HepG2 (cell line): ENCODE data around the gene XRCC5. TPM values are rescaled to one million over a fixed set of nuclear protein-coding genes. Genes with fewer than 3 reads are reported as not detected.

Experiments
- ATAC-seq: fragments of 200-7000 bp; cut with Tn5 transposase; 3 replicates; pipeline ENCODE4 v1.9.1; 2020; ENCODE audit warnings: mild to moderate bottlenecking, moderate library complexity
- BruUV-seq: library from RNA; stranded (reverse); fragments of 400-500 nt; replicated peaks from 2 replicates; lab custom pipeline; 2021; lab: Mats Ljungman, UMichigan
- CTCF ChIA-PET: fragments of 300-600 bp; formaldehyde crosslinking; extraction: SDS; loops from one replicate; lab custom pipeline; 2021; ENCODE audit warnings: low total read pairs, inconsistent platforms, low intra/inter-chr PET ratio; lab: Yijun Ruan, JAX
- POLR2A ChIA-PET: fragments of 350-600 bp; sonication (Branson Sonifier 250); formaldehyde crosslinking; loops from one replicate; lab custom pipeline; 2020; ENCODE audit warnings: antibody characterized with exemption, inconsistent platforms; lab: Yijun Ruan, JAX
- DNase-seq: peaks from one replicate; pipeline ENCODE4 v3.0.0-alpha.2; 2015; ENCODE audit warnings: low spot score
- FAIRE-seq: peaks from 3 replicates; lab custom pipeline; 2011; peaks lifted over from hg19 to GRCh38; lab: Jason Lieb, UNC
- H2AFZ ChIP-seq: one replicate; pipeline ENCODE4 v1.6.1; 2011; ENCODE audit warnings: low read length, inconsistent platforms
- H3K27ac ChIP-seq: fragments of 300-600 bp; 3 replicates; pipeline ENCODE4 v1.8.0; 2011; ENCODE audit warnings: mixed run types, mild to moderate bottlenecking, mixed read lengths, low read length, inconsistent platforms; ENCODE audit not compliant: insufficient read depth; ENCODE audit errors: extremely low read length
- H3K27me3 ChIP-seq, 2 experiments: fragments of 200-600 bp in 1 of 2; 2 replicates in 1 of 2; 3 replicates in 1 of 2; pipeline versions ENCODE4 v1.6.0 to v1.8.0; 2011; ENCODE audit warnings: low read length in 2 of 2, mild to moderate bottlenecking in 2 of 2, moderate library complexity in 2 of 2, inconsistent platforms in 1 of 2; ENCODE audit not compliant: insufficient read depth in 2 of 2, control insufficient read depth in 1 of 2
- H3K36me3 ChIP-seq, 2 experiments: fragments of 200-600 bp in 1 of 2; replicated peaks in 1 of 2; 2 replicates in 1 of 2; 3 replicates in 1 of 2; pipeline versions ENCODE4 v1.5.1 to v1.8.0; 2011; ENCODE audit warnings: low read length in 2 of 2, inconsistent platforms in 1 of 2; ENCODE audit not compliant: insufficient read depth in 2 of 2, control insufficient read depth in 1 of 2
- H3K4me1 ChIP-seq: 2 replicates; pipeline ENCODE4 v1.5.1; 2012; ENCODE audit warnings: low read length, inconsistent platforms; ENCODE audit not compliant: insufficient read depth
- H3K4me2 ChIP-seq: 2 replicates; pipeline ENCODE4 v1.6.0; 2011; ENCODE audit warnings: low read depth, low read length, inconsistent platforms
- H3K4me3 ChIP-seq, 3 experiments: fragments of 200-600 bp in 1 of 3; sonication (generic), shearing (Covaris generic) in 1 of 3; replicated peaks in 1 of 3; 2 replicates each; pipeline ENCODE4 v1.5.1; 2011 to 2016; ENCODE audit warnings: low read length in 3 of 3, inconsistent platforms in 2 of 3, low read depth in 2 of 3, mild to moderate bottlenecking in 2 of 3, control low read depth in 1 of 3, mixed read lengths in 1 of 3; ENCODE audit not compliant: insufficient read depth in 1 of 3
- H3K79me2 ChIP-seq: one replicate; pipeline ENCODE4 v1.6.1; 2011; ENCODE audit warnings: low read length, inconsistent platforms; ENCODE audit not compliant: insufficient read depth
- H3K9ac ChIP-seq: 2 replicates; pipeline ENCODE4 v1.6.0; 2011; ENCODE audit warnings: mild to moderate bottlenecking, low read depth, low read length, inconsistent platforms; ENCODE audit not compliant: insufficient read depth
- H3K9me3 ChIP-seq: 2 replicates; pipeline ENCODE4 v1.5.1; 2012; ENCODE audit warnings: mild to moderate bottlenecking, low read length
- H4K20me1 ChIP-seq: 2 replicates; pipeline ENCODE4 v1.6.0; 2011; ENCODE audit warnings: inconsistent platforms, mild to moderate bottlenecking, low read length, moderate library complexity; ENCODE audit not compliant: insufficient read depth
- AFF4 ChIP-seq: sonication (generic); formaldehyde crosslinking; IDR thresholded peaks from 2 replicates; pipeline ENCODE4 v1.4.0; 2020; ENCODE audit warnings: missing genetic modification reagents
- AHR ChIP-seq: IDR thresholded peaks from 2 replicates; pipeline ENCODE4 v1.6.1; 2018; ENCODE audit warnings: missing genetic modification reagents, missing compliant biosample characterization
- GFI1 ChIP-seq: sonication (generic); formaldehyde crosslinking; IDR thresholded peaks from 2 replicates; pipeline ENCODE4 v1.5.0; 2020; ENCODE audit warnings: missing genetic modification reagents, mild to moderate bottlenecking, borderline replicate concordance
- ISL2 ChIP-seq: sonication (generic); formaldehyde crosslinking; IDR thresholded peaks from 2 replicates; pipeline ENCODE4 v1.5.0; 2020; ENCODE audit warnings: missing genetic modification reagents
- NFE2 ChIP-seq: sonication (generic); formaldehyde crosslinking; IDR thresholded peaks from 2 replicates; pipeline ENCODE4 v1.4.0; 2020; ENCODE audit warnings: missing genetic modification reagents
- PHF8 ChIP-seq: sonication (generic); formaldehyde crosslinking; IDR thresholded peaks from 2 replicates; pipeline ENCODE4 v1.5.0; 2020; ENCODE audit warnings: missing genetic modification reagents
- SKI ChIP-seq: fragments of 450-650 bp; IDR thresholded peaks from one replicate; pipeline ENCODE4 v1.6.1; 2018; ENCODE audit warnings: mild to moderate bottlenecking; ENCODE audit not compliant: partially characterized antibody
- SMAD1 ChIP-seq: sonication (generic); formaldehyde crosslinking; IDR thresholded peaks from 2 replicates; pipeline ENCODE4 v1.4.0; 2020; ENCODE audit warnings: missing genetic modification reagents, low read depth, mild to moderate bottlenecking, borderline replicate concordance
- WIZ ChIP-seq: sonication (generic); formaldehyde crosslinking; IDR thresholded peaks from 2 replicates; pipeline ENCODE4 v1.5.1; 2020; ENCODE audit warnings: mild to moderate bottlenecking, missing genetic modification reagents
- ZHX2 ChIP-seq, 2 experiments: sonication (generic) in 1 of 2; formaldehyde crosslinking in 1 of 2; IDR thresholded peaks; 2 replicates each; pipeline versions ENCODE4 v1.6.1 to v1.9.0; 2014 to 2022; ENCODE audit warnings: antibody characterized with exemption in 1 of 2, borderline replicate concordance in 1 of 2, inconsistent platforms in 1 of 2, low read depth in 1 of 2, missing genetic modification reagents in 1 of 2
- ZNF207 ChIP-seq: fragments of 450-650 bp; IDR thresholded peaks from 2 replicates; pipeline ENCODE4 v1.6.1; 2016; ENCODE audit warnings: antibody characterized with exemption, borderline replicate concordance
- ZNF256 ChIP-seq: sonication (generic); formaldehyde crosslinking; conservative IDR thresholded peaks from 2 replicates; pipeline ENCODE4 v1.4.0; 2020; ENCODE audit warnings: missing genetic modification reagents
- ZNF292 ChIP-seq: sonication (generic); formaldehyde crosslinking; IDR thresholded peaks from 2 replicates; pipeline ENCODE4 v1.8.1; 2022; ENCODE audit warnings: mild to moderate bottlenecking, low read depth, missing genetic modification reagents, borderline replicate concordance
- WGBS: methylation state at CpG from one replicate; pipeline ENCODE4 v1.1.6; 2017; ENCODE audit warnings: low lambda C conversion rate; 5-methylcytosine and 5-hydroxymethylcytosine counted together
- in situ Hi-C: cut with HindIII; loops from 2 replicates; pipeline ENCODE4 v1.10.0; 2017; ENCODE audit warnings: low pct_unique_long_range_greater_than_20kb; ENCODE audit not compliant: extremely low pct_ligation_motif_present
- intact Hi-C: fragments of 100-400 bp; cut with micrococcal nuclease; formaldehyde crosslinking; loops from one replicate; pipeline ENCODE4 v1.10.0; 2022; ENCODE audit not compliant: unreplicated experiment
- polyA plus RNA-seq, 8 experiments: library from polyadenylated mRNA; depleted of rRNA in 3 of 8; stranded (reverse) in 7 of 8; unstranded in 1 of 8; fragments of >200 nt; fragmentation: Illumina TruSeq in 4 of 8; extraction: Trizol in 4 of 8; gene quantifications; 2 replicates each; pipeline versions ENCODE4 v1.2.1 to v1.2.3, GENCODE V29; 2011 to 2016; ENCODE audit warnings: low read depth in 4 of 8, missing spikeins in 1 of 8, mixed read lengths in 1 of 8; ENCODE audit not compliant: insufficient read depth in 1 of 8
- total RNA-seq, 5 experiments: library from RNA; depleted of rRNA; stranded (reverse); fragments of >200 nt; fragmentation: Illumina TruSeq; extraction: Trizol; gene quantifications; 2 replicates each; pipeline ENCODE4 v1.2.3, GENCODE V29; 2016; ENCODE audit warnings: low read depth in 1 of 5
- TF ChIP-seq, protein P1 (sequence below): sonication (generic); formaldehyde crosslinking; IDR thresholded peaks from 2 replicates; pipeline ENCODE4 v1.8.1; 2022; ENCODE audit warnings: mild to moderate bottlenecking, missing genetic modification reagents

The XRCC5 gene
- total and polyA plus RNA-seq, 2 of the 13 experiments (the other 11 are each of a cell fraction or from before 2014, with no cell fraction given), result 264 to 454 TPM

DNA sequence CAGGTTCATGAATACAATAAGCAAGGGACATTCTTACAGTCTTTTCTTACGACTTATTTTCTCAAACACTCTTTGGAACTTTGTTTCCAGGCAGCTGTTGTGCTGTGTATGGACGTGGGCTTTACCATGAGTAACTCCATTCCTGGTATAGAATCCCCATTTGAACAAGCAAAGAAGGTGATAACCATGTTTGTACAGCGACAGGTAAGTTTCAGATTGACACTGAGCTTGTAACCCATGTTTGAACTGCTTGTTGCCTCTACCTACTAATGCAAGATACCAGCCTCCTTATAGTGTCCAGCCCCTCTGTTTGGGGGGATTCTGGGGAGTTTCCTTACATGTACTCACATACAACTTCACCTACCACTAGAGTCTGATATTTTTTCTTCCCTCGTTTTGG lies 3.8 kb downstream of the XRCC5 start:
- ATAC-seq (no peak), FAIRE-seq (no peak), DNase-seq (no peak)
- Histone ChIP-seq H4K20me1 (no peaks in the 10 kb centered on the region), H3K9ac (no peak overlapping the region), H3K9me3 (no peaks in the 10 kb centered on the region), H3K4me1 (peaks cover 77% of the 10 kb centered on the region), H3K27ac (no peak overlapping the region), H2AFZ (no peak overlapping the region), H3K36me3 (peaks cover 10 to 58% of the 10 kb centered on the region in 2 experiments), H3K4me3 (no peak overlapping the region), H3K79me2 (peaks cover 68% of the 10 kb centered on the region), H3K4me2 (no peak overlapping the region), H3K27me3 (no peaks in the 10 kb centered on the region; a peak in 1 of 5 replicates)
- in situ Hi-C loops, result no loop called here
- 95% methylated on average over 4 of the region's 4 CpGs for WGBS
- ChIA-PET POLR2A (interaction anchor here (6.9 kb wide), 1 partner anchor 31 kb away, joined by 131 read pairs; the partner anchor contains the start of genes PECR and TMEM169), CTCF (no interaction called here)
- BruUV-seq, result no TSS peak
- intact Hi-C loops, result loop anchor here (5.0 kb wide), 2 partner anchors 289 to 389 kb away; no protein-coding TSS in a partner anchor
- TF ChIP-seq GFI1 (CRISPR knock-in tag) (no peak), ZHX2 (IDR thresholded peaks at IDR 0.05; ENCODE audit: low read depth) (no peak), ZHX2 (CRISPR knock-in tag; IDR thresholded peaks at IDR 0.05; ENCODE audit: borderline replicate concordance) (no peak), AHR (CRISPR knock-in tag) (no peak), SMAD1 (no peak), SKI (no peak), WIZ (CRISPR knock-in tag) (no peak), ZNF207 (no peak), ZNF292 (no peak), ZNF256 (CRISPR knock-in tag) (no peak), AFF4 (CRISPR knock-in tag) (no peak), NFE2 (CRISPR knock-in tag) (no peak), PHF8 (no peak), ISL2 (CRISPR knock-in tag) (no peak)
- TF ChIP-seq, protein P1, sequence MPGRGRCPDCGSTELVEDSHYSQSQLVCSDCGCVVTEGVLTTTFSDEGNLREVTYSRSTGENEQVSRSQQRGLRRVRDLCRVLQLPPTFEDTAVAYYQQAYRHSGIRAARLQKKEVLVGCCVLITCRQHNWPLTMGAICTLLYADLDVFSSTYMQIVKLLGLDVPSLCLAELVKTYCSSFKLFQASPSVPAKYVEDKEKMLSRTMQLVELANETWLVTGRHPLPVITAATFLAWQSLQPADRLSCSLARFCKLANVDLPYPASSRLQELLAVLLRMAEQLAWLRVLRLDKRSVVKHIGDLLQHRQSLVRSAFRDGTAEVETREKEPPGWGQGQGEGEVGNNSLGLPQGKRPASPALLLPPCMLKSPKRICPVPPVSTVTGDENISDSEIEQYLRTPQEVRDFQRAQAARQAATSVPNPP, result no peak
